Astrocyte of the spinal cord (primary cell): ENCODE measurements around the gene SEPHS1.

Experiments used
- DNase-seq: peaks from one replicate; pipeline ENCODE4 v3.0.0; 2011; ENCODE audit warnings: low read depth, low spot score
- H3K4me3 ChIP-seq: 2 replicates; pipeline ENCODE4 v1.5.1; 2011; ENCODE audit warnings: low read depth, mild to moderate bottlenecking, low read length, moderate library complexity
- CTCF ChIP-seq: IDR thresholded peaks from 2 replicates; pipeline ENCODE4 v1.5.1; 2012; ENCODE audit warnings: low read depth, mild to moderate bottlenecking, low read length, inconsistent platforms
- in situ Hi-C: cut with HindIII; loops from 2 replicates; pipeline ENCODE4 v1.10.0; 2017; ENCODE audit warnings: low sequenced_read_pairs

SEPHS1 gene

DNA sequence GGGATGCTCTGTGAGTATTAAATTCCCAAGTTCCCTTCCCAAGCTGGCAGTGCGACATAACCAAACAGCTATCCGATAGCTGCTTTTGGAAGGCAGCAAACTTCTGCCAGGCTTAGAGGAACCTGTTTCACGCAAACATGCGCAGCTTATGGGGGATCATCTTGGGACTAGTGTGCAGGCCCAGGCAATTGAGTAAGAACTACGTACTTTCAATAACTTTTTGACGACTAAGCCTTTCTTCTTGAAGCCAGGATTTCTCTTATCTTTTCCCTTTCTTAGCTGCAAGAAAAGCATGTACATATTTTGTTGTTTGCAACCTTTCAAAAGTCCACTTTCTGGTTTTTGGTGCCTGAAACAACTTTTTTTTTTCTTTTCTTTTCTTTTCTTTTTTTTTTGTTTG is 28.7 kb upstream of the SEPHS1 start:
- in situ Hi-C loops = no loop called here
- DNase-seq = no peak
- H3K4me3 ChIP-seq = no peak overlapping the region
- no peak for TF ChIP-seq CTCF

- no peak overlapping the region for H3K4me3 ChIP-seq
- DNase-seq = no peak
- in situ Hi-C loops = no loop called here
- no peak for TF ChIP-seq CTCF
Measured at GRCh38 chr10:13376297-13376696, 28.2 kb upstream of the SEPHS1 start.

- DNase-seq = no peak
- no peak for TF ChIP-seq CTCF
- in situ Hi-C loops = no loop called here
- H3K4me3 ChIP-seq = no peak overlapping the region
Measured at GRCh38 chr10:13375791-13376190, 27.7 kb upstream of the SEPHS1 start.

DNA sequence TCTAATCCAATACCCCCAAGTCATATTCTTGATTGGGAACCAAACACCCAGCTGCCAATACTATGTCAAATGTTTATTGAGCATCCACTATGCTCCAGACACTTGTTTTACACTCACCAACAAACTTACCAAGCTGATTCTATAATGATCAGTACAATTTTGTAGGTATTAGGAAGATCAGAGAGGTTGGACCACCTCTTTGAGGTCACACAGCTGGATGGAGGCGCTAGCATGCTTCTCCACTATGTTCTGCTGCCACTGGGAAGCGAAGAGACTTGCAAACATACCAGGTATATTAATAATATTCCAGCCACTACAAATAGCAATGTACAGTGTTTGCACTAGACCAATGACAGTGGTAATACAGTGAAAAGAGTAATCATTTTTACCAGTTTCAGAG is 25.6 kb upstream of the SEPHS1 start:
- DNase-seq = no peak
- no peak for TF ChIP-seq CTCF
- H3K4me3 ChIP-seq = no peak overlapping the region
- in situ Hi-C loops = no loop called here

DNA sequence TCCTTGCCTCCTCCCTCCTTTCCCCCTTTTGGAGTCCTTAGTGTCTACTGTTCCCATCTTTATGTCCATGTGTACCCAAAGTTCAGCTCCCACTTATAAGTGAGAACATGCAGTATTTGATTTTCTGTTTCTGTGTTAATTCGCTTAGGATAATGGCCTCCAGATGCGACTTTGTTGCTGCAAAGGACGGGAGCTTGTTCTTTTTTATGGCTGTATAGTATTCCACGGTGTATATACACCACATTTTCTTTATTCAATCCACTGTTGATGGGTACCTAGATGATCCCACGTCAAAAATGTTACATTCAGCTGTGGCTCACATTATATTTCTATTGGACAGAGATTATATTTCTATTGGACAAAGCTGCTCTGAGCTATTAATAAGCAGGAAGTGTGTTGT is 24.4 kb upstream of the SEPHS1 start:
- in situ Hi-C loops = no loop called here
- no peak for DNase-seq

GRCh38 chr10:13371897-13372470 is 23.9 kb upstream of the SEPHS1 start:
- peak; percentile 95 for TF ChIP-seq CTCF
- in situ Hi-C loops = no loop called here

More for the DNA sequence above, 24.4 kb upstream of the SEPHS1 start:
- H3K4me3 ChIP-seq = no peak overlapping the region
- TF ChIP-seq CTCF = no peak

GRCh38 chr10:13366891-13367290 is 18.8 kb upstream of the SEPHS1 start:
- in situ Hi-C loops = no loop called here
- no peak overlapping the region for H3K4me3 ChIP-seq
- TF ChIP-seq CTCF = no peak
- DNase-seq = no peak

More at GRCh38 chr10:13371897-13372470, 23.9 kb upstream of the SEPHS1 start:
- H3K4me3 ChIP-seq = no peak overlapping the region
- peak; percentile 82 for DNase-seq
